HG02973 (cell line): ENCODE measurements around the gene TXNDC8.
A peak's percentile ranks its signal among the peaks of the same experiment; 100 is the strongest.
"Not testable (repeated sequence)": the region's sequence is repeated elsewhere in the genome, so short reads cannot be mapped to it uniquely, and the experiment has no call there.

Experiments used
- ATAC-seq: cut with Tn5 transposase; IDR thresholded peaks from one replicate; pipeline ENCODE4 v1.9.1; 2021; ENCODE audit warnings: moderate library complexity; ENCODE audit not compliant: unreplicated experiment

Gene TXNDC8

GRCh38 chr9:110328763-110329162, 8.9 kb downstream of the TXNDC8 start:
- ATAC-seq: no peak

GRCh38 chr9:110327716-110328115, 9.9 kb downstream of the TXNDC8 start:
- ATAC-seq: no peak

DNA sequence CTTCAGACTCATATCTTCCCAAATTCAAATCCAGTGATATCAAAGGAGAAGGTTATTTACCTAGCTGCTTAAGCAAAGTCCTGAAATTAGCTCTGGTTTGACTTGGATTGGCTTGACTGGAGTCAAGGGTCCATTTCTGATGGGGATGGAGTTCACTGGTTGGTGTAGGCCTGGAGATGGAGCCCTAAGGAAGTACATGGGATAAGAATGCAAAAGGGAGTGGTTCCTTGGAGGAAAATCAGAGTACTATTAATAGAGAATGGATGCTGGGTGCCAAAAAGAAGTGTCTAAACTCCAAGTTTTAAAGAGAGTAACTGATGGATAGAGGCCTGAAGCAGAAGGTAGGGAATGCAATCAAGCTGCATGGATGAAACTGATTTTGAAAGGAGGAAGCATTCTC, 13.8 kb downstream of the TXNDC8 start:
- ATAC-seq: no peak

DNA sequence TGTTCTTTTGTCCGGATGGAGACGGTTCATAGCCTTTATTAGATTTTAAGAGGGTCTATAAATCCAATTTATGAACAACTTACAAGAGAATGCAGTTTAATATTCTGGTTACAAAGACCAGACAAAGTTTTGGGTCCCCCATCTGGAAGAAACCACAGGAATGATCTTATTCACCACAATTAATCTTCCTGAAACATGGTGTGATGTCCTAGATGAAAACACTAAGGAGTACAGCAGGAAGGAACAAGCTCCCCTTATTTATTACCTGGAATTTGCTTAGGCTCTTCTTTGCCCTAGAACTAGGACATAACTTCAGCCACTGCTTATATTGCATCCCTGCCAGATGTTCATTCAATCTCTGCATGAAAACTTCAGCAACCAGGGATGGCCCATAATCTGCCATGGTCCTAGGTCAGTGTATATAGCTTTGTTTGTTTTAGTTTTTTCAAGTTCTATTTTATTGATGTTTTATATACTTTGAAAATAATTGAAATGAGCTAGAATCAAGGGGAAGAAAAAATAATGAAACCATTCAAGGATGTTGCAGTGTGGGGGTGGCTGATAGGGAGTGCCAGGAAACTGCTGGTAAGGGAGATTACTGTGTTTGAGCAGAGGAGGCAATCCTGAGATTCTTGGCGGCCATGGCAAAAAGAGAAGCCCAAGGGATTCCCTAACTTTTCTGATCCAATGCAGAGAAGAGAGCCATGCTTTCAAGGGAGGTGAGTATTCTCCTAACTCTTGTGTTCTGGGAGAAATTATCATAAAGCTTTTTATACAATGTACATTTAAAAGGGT, 16.8 kb downstream of the TXNDC8 start:
- ATAC-seq: no peak

DNA sequence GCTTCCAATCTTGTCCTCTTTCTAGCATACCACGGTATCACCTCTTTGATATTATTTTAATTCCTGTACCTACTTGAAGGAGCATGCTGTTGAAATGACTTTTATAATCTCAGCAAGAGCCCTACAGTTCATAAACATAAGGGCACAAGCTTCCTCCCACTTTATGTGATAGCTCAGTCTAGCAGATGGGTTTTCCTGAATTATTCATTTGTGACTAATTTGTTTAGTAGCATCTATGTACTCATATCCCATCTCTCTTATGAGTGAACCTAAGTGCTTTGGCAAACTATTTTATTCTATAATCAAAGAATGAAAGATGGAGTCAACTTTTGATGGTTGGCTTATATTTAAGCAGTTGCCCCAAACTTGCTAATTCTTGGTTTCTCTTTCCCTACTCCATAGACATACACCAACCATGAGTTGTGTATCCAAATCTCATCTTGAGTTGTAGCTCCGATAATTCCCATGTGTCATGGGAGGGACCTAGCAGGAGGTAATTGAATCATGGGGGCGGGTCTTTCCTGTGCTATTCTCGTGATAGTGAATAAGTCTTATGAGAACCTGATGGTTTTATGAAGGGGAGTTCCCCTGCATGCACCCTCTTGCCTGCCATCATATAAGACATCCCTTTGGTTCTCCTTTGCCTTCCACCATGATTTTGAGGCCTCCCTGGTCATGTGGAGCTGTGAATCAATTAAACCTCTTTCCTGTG, 17.7 kb downstream of the TXNDC8 start:
- no peak for ATAC-seq

- no peak for ATAC-seq
These were observed 19.8 kb downstream of the TXNDC8 start for GRCh38 chr9:110317911-110318310.

- ATAC-seq: peak; percentile 97
These were observed 21.2 kb downstream of the TXNDC8 start for GRCh38 chr9:110316261-110317075.

- ATAC-seq: not testable (repeated sequence)
These were observed 25.7 kb downstream of the TXNDC8 start for GRCh38 chr9:110311978-110312377.

- no peak for ATAC-seq
These were observed 28.0 kb downstream of the TXNDC8 start for GRCh38 chr9:110309681-110310080.

DNA sequence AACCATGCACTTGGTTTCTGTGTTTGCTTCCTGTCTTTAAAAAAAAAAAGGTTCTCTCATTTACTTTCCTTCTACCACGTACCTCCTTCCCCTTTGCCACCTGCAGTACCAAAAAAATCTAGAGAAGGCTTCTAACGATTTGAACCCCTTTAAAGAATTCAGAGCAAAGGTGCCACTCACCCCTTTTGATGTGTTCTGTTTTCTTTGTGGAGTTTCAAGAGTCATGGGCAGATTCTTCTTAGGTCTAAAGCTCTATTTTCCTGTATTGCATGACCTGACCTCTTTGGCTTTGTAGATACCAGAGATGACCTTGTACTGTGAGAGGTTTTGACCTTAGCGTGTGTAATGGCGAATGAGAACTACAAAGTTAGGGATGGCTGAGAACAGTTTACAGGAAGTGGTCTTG, 29.0 kb downstream of the TXNDC8 start:
- ATAC-seq: no peak

- no peak for ATAC-seq
These were observed 30.5 kb downstream of the TXNDC8 start for GRCh38 chr9:110307191-110307590.

GRCh38 chr9:110303133-110303532, 34.5 kb downstream of the TXNDC8 start:
- ATAC-seq: no peak

- no peak for ATAC-seq
These were observed 39.5 kb downstream of the TXNDC8 start for GRCh38 chr9:110298043-110298605.

DNA sequence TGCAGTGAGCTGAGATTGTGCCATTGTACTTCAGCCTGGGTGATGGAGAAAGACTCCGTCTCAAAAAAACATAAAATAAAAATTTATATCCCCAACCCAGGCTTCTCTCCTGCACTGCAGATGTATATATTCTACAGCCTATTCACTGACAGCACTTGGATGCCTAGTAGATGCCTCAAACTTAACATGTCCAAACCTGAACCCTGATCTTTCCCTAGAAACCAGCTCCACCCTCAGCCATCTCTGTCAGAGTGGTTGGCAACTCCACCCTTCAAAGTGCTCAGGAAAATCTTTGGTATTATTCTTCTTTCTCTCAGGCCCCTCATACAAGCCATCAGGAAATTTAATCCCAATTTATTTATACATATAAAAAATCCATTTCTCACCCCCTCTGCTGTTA, 44.4 kb downstream of the TXNDC8 start:
- ATAC-seq: no peak

- no peak for ATAC-seq
These were observed 45.6 kb downstream of the TXNDC8 start for GRCh38 chr9:110291921-110292557.

DNA sequence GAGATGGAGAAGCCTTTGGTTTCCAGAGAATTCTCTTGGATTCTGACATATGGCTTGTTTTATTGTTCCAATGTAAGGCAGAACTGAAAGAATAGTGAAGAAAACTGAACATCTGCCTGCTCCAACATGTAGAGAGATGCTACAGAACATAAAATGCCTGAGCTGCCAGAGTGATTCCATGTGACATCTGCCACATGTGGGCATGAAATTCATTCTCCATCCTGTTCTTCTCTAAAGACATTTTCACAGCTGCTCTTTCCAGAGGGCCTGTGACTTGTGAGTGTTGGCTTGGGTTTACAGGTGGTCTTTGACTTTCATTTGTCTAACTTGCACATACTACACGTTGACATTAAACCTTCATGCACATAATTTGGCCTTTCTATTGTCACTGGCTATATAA, 47.7 kb downstream of the TXNDC8 start:
- no peak for ATAC-seq

GRCh38 chr9:110288503-110288902, 49.2 kb downstream of the TXNDC8 start:
- ATAC-seq: no peak

GRCh38 chr9:110287289-110287680, 50.4 kb downstream of the TXNDC8 start:
- ATAC-seq: no peak

- no peak for ATAC-seq
These were observed 53.3 kb downstream of the TXNDC8 start for GRCh38 chr9:110284211-110284844.

DNA sequence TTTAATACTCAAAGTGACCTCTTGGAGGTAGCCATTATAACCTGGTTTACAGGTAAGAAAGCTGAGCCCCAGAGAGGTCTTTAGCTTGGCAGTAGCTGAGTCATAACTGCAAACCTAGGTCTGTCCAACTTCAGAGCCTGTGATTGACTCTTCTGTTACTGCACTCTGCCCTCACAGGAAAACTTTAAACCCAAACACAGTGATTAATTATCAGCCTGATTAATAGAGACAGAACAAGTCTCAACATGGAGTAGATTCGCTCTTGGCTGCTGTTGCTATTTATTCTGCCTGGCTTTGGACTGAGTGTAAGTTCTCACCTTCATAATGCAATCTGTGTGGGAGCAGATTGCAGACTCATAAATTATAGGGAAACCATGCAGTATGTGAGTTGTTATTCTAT, 53.9 kb downstream of the TXNDC8 start:
- no peak for ATAC-seq
